ENCODE data around the gene LARGE2.
A peak's percentile ranks its signal among the peaks of the same experiment; 100 is the strongest.

LARGE2 gene

GRCh38 chr11:45917286-45917622 is 5.2 kb upstream of the LARGE2 start:
- DNase-seq (ENCODE audit: low spot score) = no peak

- DNase-seq (ENCODE audit: low spot score) = peak; percentile 97
Measured at GRCh38 chr11:45917623-45918330, 4.7 kb upstream of the LARGE2 start, which contains the start of gene PEX16. PEX16 (minus strand) TSS chr11:45917877; CDS start chr11:45917811, 66 bp downstream.

- DNase-seq (ENCODE audit: low spot score) = no peak
Measured at GRCh38 chr11:45918331-45918941, 4.0 kb upstream of the LARGE2 start.

- DNase-seq (ENCODE audit: low spot score) = no peak
Measured at GRCh38 chr11:45918962-45919675, 3.3 kb upstream of the LARGE2 start.

GRCh38 chr11:45919806-45920530 is 2.5 kb upstream of the LARGE2 start:
- peak; percentile 59 for DNase-seq (ENCODE audit: low spot score)

- peak; percentile 38 for DNase-seq (ENCODE audit: low spot score)
Measured at GRCh38 chr11:45920531-45921477, 1.7 kb upstream of the LARGE2 start.

GRCh38 chr11:45921561-45922424 is 663 bp upstream of the LARGE2 start:
- DNase-seq (ENCODE audit: low spot score) = peak; percentile 60

- peak; percentile 34 for DNase-seq (ENCODE audit: low spot score)
Measured at GRCh38 chr11:45924036-45924915, 1.8 kb downstream of the LARGE2 start.

- DNase-seq (ENCODE audit: low spot score) = peak; percentile 41
Measured at GRCh38 chr11:45924927-45925326, 2.5 kb downstream of the LARGE2 start.

GRCh38 chr11:45925550-45925949 is 3.1 kb downstream of the LARGE2 start:
- no peak for DNase-seq (ENCODE audit: low spot score)

GRCh38 chr11:45926001-45926401 is 3.5 kb downstream of the LARGE2 start:
- peak; percentile 65 for DNase-seq (ENCODE audit: low spot score)

- DNase-seq (ENCODE audit: low spot score) = no peak
Measured at GRCh38 chr11:45926536-45927331, 4.3 kb downstream of the LARGE2 start.

GRCh38 chr11:45927332-45927683 is 4.9 kb downstream of the LARGE2 start:
- no peak for DNase-seq (ENCODE audit: low spot score)

- DNase-seq (ENCODE audit: low spot score) = no peak
Measured at GRCh38 chr11:45927684-45928413, 5.4 kb downstream of the LARGE2 start.

- no peak for DNase-seq (ENCODE audit: low spot score)
Measured at GRCh38 chr11:45928535-45929215, 6.2 kb downstream of the LARGE2 start.

GRCh38 chr11:45929486-45930030 is 7.1 kb downstream of the LARGE2 start:
- no peak for DNase-seq (ENCODE audit: low spot score)

Measured in left forelimb (tissue), 1 donor.